Esophagus muscularis mucosa (tissue), 4 donors: ENCODE data around the gene PARK7. TPM values are rescaled to one million over a fixed set of nuclear protein-coding genes. Genes with fewer than 3 reads are reported as not detected.

ENCODE experiments used
- DNase-seq: peaks from one replicate; pipeline ENCODE4 v3.0.0-alpha.2; 2017; ENCODE audit errors: extremely low spot score
- H3K27ac ChIP-seq, 4 donors: fragments of 200-600 bp; sonication (generic); replicated peaks in 1 of 4; 1 replicate in 3 of 4; 2 replicates in 1 of 4; pipeline ENCODE4 v1.5.1; 2016 to 2019; ENCODE audit warnings: mild to moderate bottlenecking in 1 of 4
- H3K27me3 ChIP-seq, 4 donors: fragments of 200-600 bp; sonication (generic); one replicate each; pipeline versions ENCODE4 v1.5.1 to v1.6.0; 2016 to 2019
- H3K36me3 ChIP-seq, 4 donors: fragments of 200-600 bp; sonication (generic); one replicate each; pipeline ENCODE4 v1.5.1; 2016 to 2019
- H3K4me1 ChIP-seq, 4 donors: fragments of 200-600 bp; sonication (generic); one replicate each; pipeline ENCODE4 v1.5.1; 2016 to 2019
- H3K4me3 ChIP-seq, 4 donors: fragments of 200-600 bp; sonication (generic); 1 replicate in 2 of 4; 2 replicates in 2 of 4; pipeline ENCODE4 v1.5.1; 2016 to 2019; ENCODE audit warnings: mild to moderate bottlenecking in 4 of 4, moderate library complexity in 1 of 4
- H3K9me3 ChIP-seq, 4 donors: fragments of 200-600 bp; sonication (generic); 1 replicate in 3 of 4; 2 replicates in 1 of 4; pipeline ENCODE4 v1.5.1; 2016 to 2019
- CTCF ChIP-seq, 3 experiments: fragments of 200-600 bp in 2 of 3; fragments of 450-650 bp in 1 of 3; sonication (generic) in 2 of 3; IDR thresholded peaks; one replicate each; pipeline ENCODE4 v1.5.1; 2017 to 2019; ENCODE audit warnings: antibody characterized with exemption in 3 of 3, mild to moderate bottlenecking in 2 of 3, moderate library complexity in 1 of 3
- EP300 ChIP-seq: sonication (generic); formaldehyde crosslinking; IDR thresholded peaks from one replicate; pipeline ENCODE4 v1.6.1; 2017; ENCODE audit warnings: antibody characterized with exemption
- POLR2A ChIP-seq: fragments of 450-650 bp; IDR thresholded peaks from one replicate; pipeline ENCODE4 v1.6.1; 2017; ENCODE audit warnings: antibody characterized with exemption, moderate library complexity, mild to moderate bottlenecking, low read depth
- POLR2AphosphoS5 ChIP-seq, 2 donors: sonication (generic); formaldehyde crosslinking; IDR thresholded peaks; one replicate each; pipeline ENCODE4 v1.6.1; 2017; ENCODE audit warnings: antibody characterized with exemption in 2 of 2
- WGBS: methylation state at CpG from one replicate; pipeline ENCODE4 v1.1.5; 2018; 5-methylcytosine and 5-hydroxymethylcytosine counted together
- intact Hi-C: fragments of 100-400 bp; cut with DNase I; formaldehyde crosslinking; loops from one replicate; pipeline ENCODE4 v1.15.1; 2023
- total RNA-seq, 4 donors: library from RNA; depleted of rRNA; stranded (reverse); fragments of >200 nt; gene quantifications; one replicate each; pipeline versions ENCODE4 v1.1.0 to v1.2.1, GENCODE V29; 2016

Gene PARK7
- total RNA-seq, 4 donors from 2014 or later, result 201 to 229 (median 212) TPM

DNA sequence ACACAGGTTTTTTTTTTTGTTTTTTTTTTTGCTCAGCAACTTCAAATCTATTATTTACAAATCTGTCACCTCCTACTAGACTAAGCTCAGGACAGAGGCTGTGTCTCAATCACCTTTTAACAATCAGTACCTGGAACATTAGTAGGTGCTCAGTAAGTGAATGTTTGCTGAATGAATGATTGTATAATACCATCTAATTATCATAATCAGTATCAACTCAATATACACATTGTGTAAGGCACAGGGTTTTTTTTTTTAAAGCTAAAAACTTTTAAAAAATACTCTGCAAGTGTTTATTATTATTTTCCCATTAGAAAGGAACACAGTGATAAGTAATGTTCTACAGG lies 55.4 kb downstream of the PARK7 start:
- peaks cover 48 to 99% (median 97%) of the 10 kb centered on the region in 4 donors for H3K4me1 ChIP-seq
- peak overlapping the region in 3 of 4 donors; percentile 5 to 38 (median 24) for H3K4me3 ChIP-seq
- intact Hi-C loops, result no loop called here

GRCh38 chr1:8017495-8018197 lies 56.1 kb downstream of the PARK7 start:
- peak overlapping the region; percentile 3 to 24 (median 18) for H3K4me3 ChIP-seq
- no peaks in the 10 kb centered on the region for H3K27me3 ChIP-seq
- TF ChIP-seq EP300, result no peak
- no peak for TF ChIP-seq CTCF (IDR thresholded peaks at IDR 0.05)
- TF ChIP-seq POLR2A, result peak; percentile 1
- TF ChIP-seq POLR2AphosphoS5 (IDR thresholded peaks at IDR 0.05), result peak; percentile 40 to 79
- WGBS, result 24% methylated on average over 5 of the region's 5 CpGs
- intact Hi-C loops, result no loop called here
- peaks cover 52 to 99% (median 99%) of the 10 kb centered on the region in 4 donors for H3K4me1 ChIP-seq
- H3K9me3 ChIP-seq, result no peaks in the 10 kb centered on the region
- peak overlapping the region; percentile 90 to 98 (median 95) for H3K27ac ChIP-seq
- H3K36me3 ChIP-seq, result peaks cover 20 to 28% (median 26%) of the 10 kb centered on the region in 4 donors
- no peak for DNase-seq

More for the DNA sequence above, 55.4 kb downstream of the PARK7 start:
- no peaks in the 10 kb centered on the region for H3K9me3 ChIP-seq
- peak overlapping the region; percentile 90 to 98 (median 95) for H3K27ac ChIP-seq
- peaks cover 20 to 36% (median 34%) of the 10 kb centered on the region in 4 donors for H3K36me3 ChIP-seq
- TF ChIP-seq CTCF (IDR thresholded peaks at IDR 0.05), result no peak
- TF ChIP-seq POLR2AphosphoS5 (IDR thresholded peaks at IDR 0.05), result no peak
- no peak for TF ChIP-seq EP300
- no peak for TF ChIP-seq POLR2A
- no peaks in the 10 kb centered on the region for H3K27me3 ChIP-seq
- DNase-seq, result no peak

DNA sequence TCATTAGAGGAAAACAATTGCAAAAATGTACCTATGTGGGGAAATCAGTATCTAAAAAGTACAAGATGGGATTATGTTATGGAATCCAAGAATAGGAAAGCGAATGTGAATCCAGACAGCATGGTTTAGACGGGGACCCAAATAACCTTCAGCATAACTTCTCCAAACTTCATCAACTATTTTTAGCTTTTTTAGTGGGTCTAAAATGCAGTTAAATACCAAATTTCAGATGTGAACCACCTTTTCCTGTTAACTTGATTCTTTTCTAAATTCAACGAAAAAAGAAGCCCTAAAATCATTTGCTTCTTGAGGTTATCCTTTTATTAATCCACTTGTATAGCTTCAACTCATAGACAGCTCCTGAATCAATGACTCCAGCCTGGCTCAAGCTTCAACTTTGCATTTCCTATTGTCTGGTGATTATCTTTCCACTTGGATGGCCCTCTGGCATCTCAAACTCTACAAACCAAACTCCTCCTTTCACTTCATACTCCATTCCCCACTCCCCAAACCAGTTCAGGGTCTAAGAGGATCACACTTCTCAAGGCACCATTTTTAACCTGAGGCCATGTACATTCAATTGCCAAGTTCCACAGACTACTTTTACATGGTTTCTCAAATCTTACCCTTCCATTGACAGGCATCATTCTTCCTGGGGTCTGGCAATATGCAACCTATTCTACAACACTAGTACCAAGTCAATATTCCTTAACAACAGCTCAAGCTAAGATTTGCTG lies 57.1 kb downstream of the PARK7 start:
- peaks cover 11 to 18% (median 16%) of the 10 kb centered on the region in 4 donors for H3K36me3 ChIP-seq
- peak overlapping the region; percentile 90 to 98 (median 95) for H3K27ac ChIP-seq
- 83% methylated on average over 3 of the region's 3 CpGs for WGBS
- DNase-seq, result no peak
- no peak for TF ChIP-seq POLR2A
- peak; percentile 18 to 92 for TF ChIP-seq POLR2AphosphoS5 (IDR thresholded peaks at IDR 0.05)
- TF ChIP-seq CTCF (IDR thresholded peaks at IDR 0.05), result no peak
- no peak for TF ChIP-seq EP300
- peak overlapping the region in 3 of 4 donors; percentile 3 to 90 (median 26) for H3K4me3 ChIP-seq
- H3K27me3 ChIP-seq, result no peaks in the 10 kb centered on the region
- peaks cover 52 to 99% (median 95%) of the 10 kb centered on the region in 4 donors for H3K4me1 ChIP-seq
- no peaks in the 10 kb centered on the region for H3K9me3 ChIP-seq
- intact Hi-C loops, result no loop called here

DNA sequence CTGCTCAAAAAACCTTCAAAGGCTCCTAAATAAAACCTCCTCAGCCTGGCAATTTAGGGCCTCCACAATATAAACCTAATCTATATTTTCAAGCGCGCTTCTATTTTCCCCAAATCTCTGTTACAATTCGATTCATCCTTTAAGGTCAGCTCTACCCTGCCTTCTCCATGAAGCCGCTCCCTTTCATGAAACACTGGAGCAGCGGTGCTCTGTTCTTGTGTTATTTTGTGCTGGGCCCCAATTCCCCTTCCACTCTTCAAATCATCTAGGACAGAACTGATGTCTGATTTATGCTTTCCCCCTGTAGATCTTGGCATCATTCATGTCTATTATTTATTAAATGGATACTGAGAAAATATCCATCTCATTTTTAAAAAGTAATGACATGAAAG lies 57.7 kb downstream of the PARK7 start:
- Histone ChIP-seq H3K27me3 (no peaks in the 10 kb centered on the region), H3K4me1 (peaks cover 52 to 96% (median 89%) of the 10 kb centered on the region in 4 donors), H3K9me3 (no peaks in the 10 kb centered on the region), H3K4me3 (peak overlapping the region in 2 of 4 donors; percentile 26 to 90), H3K36me3 (peaks cover 6 to 12% (median 11%) of the 10 kb centered on the region in 4 donors), H3K27ac (peak overlapping the region; percentile 90 to 98 (median 95))
- intact Hi-C loops, result no loop called here
- 97% methylated on average over 5 of the region's 5 CpGs for WGBS
- TF ChIP-seq EP300, result no peak
- DNase-seq, result no peak

DNA sequence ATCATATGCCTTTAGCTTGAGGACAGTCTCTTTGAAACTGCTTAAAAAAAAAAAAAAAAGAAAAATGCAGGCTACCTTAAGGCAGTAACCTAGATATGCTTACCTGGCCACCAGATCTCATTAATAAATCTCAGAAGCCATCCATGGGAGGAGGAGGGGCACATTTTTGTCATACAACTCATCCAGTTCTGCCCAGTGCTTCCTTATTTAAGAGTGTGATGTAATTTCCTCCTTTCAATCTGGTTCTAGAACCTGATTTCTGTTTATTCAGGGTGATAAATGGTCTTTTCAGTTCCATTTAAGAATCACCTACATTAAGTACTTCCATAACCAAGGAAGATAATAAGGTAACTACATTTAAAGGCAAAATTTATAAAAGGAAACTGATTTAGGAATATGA lies 58.5 kb downstream of the PARK7 start:
- no peaks in the 10 kb centered on the region for H3K27me3 ChIP-seq
- peaks cover 51 to 88% (median 81%) of the 10 kb centered on the region in 4 donors for H3K4me1 ChIP-seq
- no peaks in the 10 kb centered on the region for H3K9me3 ChIP-seq
- intact Hi-C loops, result no loop called here
- peak overlapping the region in 3 of 4 donors; percentile 90 to 97 (median 93) for H3K4me3 ChIP-seq
- TF ChIP-seq CTCF (IDR thresholded peaks at IDR 0.05), result no peak
- TF ChIP-seq POLR2AphosphoS5 (IDR thresholded peaks at IDR 0.05), result peak in 1 of 2 donors; percentile 79
- no peak for DNase-seq
- peaks cover 0 to 4% (median 3%) of the 10 kb centered on the region in 4 donors for H3K36me3 ChIP-seq
- H3K27ac ChIP-seq, result peak overlapping the region; percentile 90 to 98 (median 95)
